Neural cell (in vitro differentiated cells): ENCODE data around the gene NSUN4. TPM values are rescaled to one million over a fixed set of nuclear protein-coding genes. Genes with fewer than 3 reads are reported as not detected.

Source experiments
- H2AFZ ChIP-seq: fragments of 200-600, 300-800 bp; sonication (generic), shearing (Covaris generic); 2 replicates; pipeline ENCODE4 v1.6.0; 2014; ENCODE audit warnings: low read depth, mild to moderate bottlenecking, antibody characterized with exemption, low read length, moderate library complexity
- H3F3A ChIP-seq: fragments of 200-600 bp; shearing (Covaris generic); 2 replicates; pipeline ENCODE4 v1.6.1; 2016; ENCODE audit warnings: mild to moderate bottlenecking, moderate library complexity, mixed read lengths, antibody characterized with exemption, low read length; ENCODE audit not compliant: insufficient read depth, poor library complexity, severe bottlenecking
- H3K27ac ChIP-seq: fragments of 200-600, 300-800 bp; sonication (generic), shearing (Covaris generic); 2 replicates; pipeline ENCODE4 v1.5.1; 2014; ENCODE audit warnings: mild to moderate bottlenecking, low read length, moderate library complexity
- H3K27me3 ChIP-seq: fragments of 300-800, 200-600 bp; sonication (generic), shearing (Covaris generic); 2 replicates; pipeline ENCODE4 v1.6.0; 2014; ENCODE audit warnings: mild to moderate bottlenecking, low read depth, low read length, moderate library complexity; ENCODE audit not compliant: insufficient read depth
- H3K36me3 ChIP-seq: fragments of 300-800, 200-600 bp; sonication (generic), shearing (Covaris generic); 2 replicates; pipeline ENCODE4 v1.5.1; 2014; ENCODE audit warnings: mild to moderate bottlenecking, antibody characterized with exemption, low read length, moderate library complexity; ENCODE audit not compliant: insufficient read depth
- H3K4me2 ChIP-seq: fragments of 300-800, 200-600 bp; sonication (generic), shearing (Covaris generic); 2 replicates; pipeline ENCODE4 v1.6.0; 2014; ENCODE audit warnings: mild to moderate bottlenecking, low read length
- H3K4me3 ChIP-seq: fragments of 300-800, 200-600 bp; sonication (generic), shearing (Covaris generic); 2 replicates; pipeline ENCODE4 v1.5.1; 2014; ENCODE audit warnings: mild to moderate bottlenecking, low read length, moderate library complexity
- H3K79me2 ChIP-seq: fragments of 200-600 bp; shearing (Covaris generic); replicated peaks from 2 replicates; pipeline ENCODE4 v1.6.0; 2014; ENCODE audit warnings: mild to moderate bottlenecking, low read length, moderate library complexity; ENCODE audit not compliant: insufficient read depth
- H3K9ac ChIP-seq: fragments of 300-800, 200-600 bp; sonication (generic), shearing (Covaris generic); 2 replicates; pipeline ENCODE4 v1.6.1; 2016; ENCODE audit warnings: mild to moderate bottlenecking, low read length, mixed read lengths
- H3K9me2 ChIP-seq: fragments of 200-600 bp; shearing (Covaris generic); 2 replicates; pipeline ENCODE4 v1.6.1; 2016; ENCODE audit warnings: mild to moderate bottlenecking, low read length, mixed read lengths; ENCODE audit not compliant: insufficient read depth
- H3K9me3 ChIP-seq: fragments of 200-600, 300-800 bp; sonication (generic), shearing (Covaris generic); 2 replicates; pipeline ENCODE4 v1.6.1; 2016; ENCODE audit warnings: mild to moderate bottlenecking, mixed run types, low read length, moderate library complexity, mixed read lengths
- H4K20me1 ChIP-seq: fragments of 200-600 bp; shearing (Covaris generic); 2 replicates; pipeline ENCODE4 v1.6.1; 2016; ENCODE audit warnings: mild to moderate bottlenecking, mixed run types; ENCODE audit not compliant: insufficient read depth
- EP300 ChIP-seq: fragments of 450-650 bp; conservative IDR thresholded peaks from 2 replicates; pipeline ENCODE4 v1.6.1; 2014; ENCODE audit warnings: antibody characterized with exemption, mild to moderate bottlenecking, moderate library complexity; ENCODE audit not compliant: poor library complexity, severe bottlenecking
- EZH2 ChIP-seq: fragments of 200-600, 300-800 bp; shearing (Covaris generic), sonication (generic); IDR thresholded peaks from 2 replicates; pipeline ENCODE4 v1.6.1; 2014; ENCODE audit warnings: antibody characterized with exemption, low read length, borderline replicate concordance, mild to moderate bottlenecking; ENCODE audit not compliant: insufficient read depth, poor library complexity, severe bottlenecking
- MXI1 ChIP-seq: fragments of 450-650 bp; conservative IDR thresholded peaks from 2 replicates; pipeline ENCODE4 v1.6.1; 2014; ENCODE audit warnings: antibody characterized with exemption, mild to moderate bottlenecking; ENCODE audit not compliant: poor library complexity, severe bottlenecking
- POLR2AphosphoS5 ChIP-seq: IDR thresholded peaks from 2 replicates; pipeline ENCODE4 v1.6.1; 2012
- RAD21 ChIP-seq: fragments of 450-650 bp; conservative IDR thresholded peaks from 2 replicates; pipeline ENCODE4 v1.6.1; 2014; ENCODE audit warnings: antibody characterized with exemption, mild to moderate bottlenecking, moderate library complexity
- SMC3 ChIP-seq: fragments of 450-650 bp; conservative IDR thresholded peaks from 2 replicates; pipeline ENCODE4 v1.6.1; 2014; ENCODE audit warnings: antibody characterized with exemption, mild to moderate bottlenecking, moderate library complexity; ENCODE audit not compliant: poor library complexity
- TAF1 ChIP-seq: IDR thresholded peaks from 2 replicates; pipeline ENCODE4 v1.6.1; 2012; ENCODE audit warnings: low read depth
- polyA plus RNA-seq: library from polyadenylated mRNA; depleted of rRNA; stranded (reverse); fragments of >200 nt; gene quantifications from 2 replicates; pipeline ENCODE4 v1.2.3, GENCODE V29; 2014
- TF ChIP-seq, protein P1 (sequence below): IDR thresholded peaks from 2 replicates; pipeline ENCODE4 v1.6.1; 2012; ENCODE audit warnings: borderline replicate concordance
- TF ChIP-seq, protein P2 (sequence below): fragments of 450-650 bp; IDR thresholded peaks from 2 replicates; pipeline ENCODE4 v1.5.1; 2014; ENCODE audit warnings: antibody characterized with exemption, mild to moderate bottlenecking, moderate library complexity; ENCODE audit not compliant: poor library complexity, severe bottlenecking

Gene NSUN4
- polyA plus RNA-seq, 1 donor from 2014 or later: 8.7 TPM

DNA sequence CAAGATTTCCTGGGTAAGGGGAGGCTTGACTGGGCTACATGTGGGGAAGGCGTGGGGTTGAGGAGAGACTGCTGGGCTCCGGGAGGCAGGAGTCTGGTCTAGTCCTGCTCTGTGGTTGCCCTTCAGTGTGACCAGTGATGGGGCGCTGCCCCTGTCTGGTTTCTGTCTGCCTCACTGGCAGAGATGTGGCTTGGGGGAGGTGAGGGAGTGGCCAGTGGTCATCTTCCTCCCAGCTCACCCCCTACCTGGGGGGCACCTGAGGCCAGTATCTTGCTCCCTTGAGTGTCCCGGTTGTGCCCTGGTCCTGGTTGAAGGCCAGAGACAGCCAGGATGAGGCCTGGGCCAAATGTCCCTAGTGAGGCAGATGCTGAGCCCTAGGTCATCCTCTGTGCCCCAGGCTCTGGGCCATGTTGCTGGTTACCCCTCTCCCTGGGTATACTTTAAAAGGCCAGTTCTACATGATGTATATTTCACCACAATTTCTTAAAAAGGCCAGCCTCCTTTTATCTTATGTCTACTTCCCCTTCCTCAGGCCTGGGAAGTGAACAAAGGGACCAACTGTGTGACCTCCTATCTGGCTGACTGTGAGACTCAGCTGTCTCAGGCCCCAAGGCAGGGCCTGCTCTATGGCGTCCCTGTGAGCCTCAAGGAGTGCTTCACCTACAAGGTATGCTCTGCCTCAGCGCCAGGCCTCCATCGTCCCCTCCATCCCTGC is 64.0 kb downstream of the NSUN4 start:
- no peak overlapping the region for H3K4me2 ChIP-seq
- H3K79me2 ChIP-seq: no peaks in the 10 kb centered on the region
- TF ChIP-seq TAF1: no peak
- no peak for TF ChIP-seq EP300
- no peak for TF ChIP-seq POLR2AphosphoS5
- TF ChIP-seq EZH2: no peak
- TF ChIP-seq MXI1: no peak
- TF ChIP-seq, protein P1, sequence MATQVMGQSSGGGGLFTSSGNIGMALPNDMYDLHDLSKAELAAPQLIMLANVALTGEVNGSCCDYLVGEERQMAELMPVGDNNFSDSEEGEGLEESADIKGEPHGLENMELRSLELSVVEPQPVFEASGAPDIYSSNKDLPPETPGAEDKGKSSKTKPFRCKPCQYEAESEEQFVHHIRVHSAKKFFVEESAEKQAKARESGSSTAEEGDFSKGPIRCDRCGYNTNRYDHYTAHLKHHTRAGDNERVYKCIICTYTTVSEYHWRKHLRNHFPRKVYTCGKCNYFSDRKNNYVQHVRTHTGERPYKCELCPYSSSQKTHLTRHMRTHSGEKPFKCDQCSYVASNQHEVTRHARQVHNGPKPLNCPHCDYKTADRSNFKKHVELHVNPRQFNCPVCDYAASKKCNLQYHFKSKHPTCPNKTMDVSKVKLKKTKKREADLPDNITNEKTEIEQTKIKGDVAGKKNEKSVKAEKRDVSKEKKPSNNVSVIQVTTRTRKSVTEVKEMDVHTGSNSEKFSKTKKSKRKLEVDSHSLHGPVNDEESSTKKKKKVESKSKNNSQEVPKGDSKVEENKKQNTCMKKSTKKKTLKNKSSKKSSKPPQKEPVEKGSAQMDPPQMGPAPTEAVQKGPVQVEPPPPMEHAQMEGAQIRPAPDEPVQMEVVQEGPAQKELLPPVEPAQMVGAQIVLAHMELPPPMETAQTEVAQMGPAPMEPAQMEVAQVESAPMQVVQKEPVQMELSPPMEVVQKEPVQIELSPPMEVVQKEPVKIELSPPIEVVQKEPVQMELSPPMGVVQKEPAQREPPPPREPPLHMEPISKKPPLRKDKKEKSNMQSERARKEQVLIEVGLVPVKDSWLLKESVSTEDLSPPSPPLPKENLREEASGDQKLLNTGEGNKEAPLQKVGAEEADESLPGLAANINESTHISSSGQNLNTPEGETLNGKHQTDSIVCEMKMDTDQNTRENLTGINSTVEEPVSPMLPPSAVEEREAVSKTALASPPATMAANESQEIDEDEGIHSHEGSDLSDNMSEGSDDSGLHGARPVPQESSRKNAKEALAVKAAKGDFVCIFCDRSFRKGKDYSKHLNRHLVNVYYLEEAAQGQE: no peak
- TF ChIP-seq RAD21: no peak
- no peaks in the 10 kb centered on the region for H4K20me1 ChIP-seq
- no peaks in the 10 kb centered on the region for H3K36me3 ChIP-seq
- H3F3A ChIP-seq: peaks cover 2% of the 10 kb centered on the region
- H3K9ac ChIP-seq: no peak overlapping the region
- no peak overlapping the region for H2AFZ ChIP-seq
- no peak overlapping the region for H3K4me3 ChIP-seq
- H3K9me3 ChIP-seq: no peaks in the 10 kb centered on the region
- no peak overlapping the region for H3K27ac ChIP-seq
- no peaks in the 10 kb centered on the region for H3K9me2 ChIP-seq
- H3K27me3 ChIP-seq: no peaks in the 10 kb centered on the region

DNA sequence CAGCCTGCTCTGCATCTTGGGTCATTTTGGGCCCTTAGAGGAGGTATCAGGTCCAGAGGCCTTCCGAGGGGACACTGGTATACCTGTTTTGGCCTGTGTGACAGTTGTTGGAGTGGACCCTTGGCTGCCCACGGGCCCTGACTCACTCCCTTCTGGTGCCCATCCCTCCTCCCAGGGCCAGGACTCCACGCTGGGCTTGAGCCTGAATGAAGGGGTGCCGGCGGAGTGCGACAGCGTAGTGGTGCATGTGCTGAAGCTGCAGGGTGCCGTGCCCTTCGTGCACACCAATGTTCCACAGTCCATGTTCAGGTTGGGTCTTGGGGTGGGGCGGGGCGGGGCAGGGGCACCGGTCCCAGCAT is 64.6 kb downstream of the NSUN4 start:
- H3F3A ChIP-seq: no peaks in the 10 kb centered on the region
- H3K4me3 ChIP-seq: no peak overlapping the region
- H3K27ac ChIP-seq: no peak overlapping the region
- H3K27me3 ChIP-seq: no peaks in the 10 kb centered on the region
- TF ChIP-seq EP300 (no peak), EZH2 (no peak), SMC3 (no peak), MXI1 (no peak), RAD21 (no peak)
- H3K36me3 ChIP-seq: no peaks in the 10 kb centered on the region
- no peak overlapping the region for H2AFZ ChIP-seq
- H3K9me3 ChIP-seq: no peaks in the 10 kb centered on the region
- no peaks in the 10 kb centered on the region for H3K79me2 ChIP-seq
- H3K9ac ChIP-seq: no peak overlapping the region
- H4K20me1 ChIP-seq: no peaks in the 10 kb centered on the region
- H3K9me2 ChIP-seq: no peaks in the 10 kb centered on the region
- H3K4me2 ChIP-seq: no peak overlapping the region

DNA sequence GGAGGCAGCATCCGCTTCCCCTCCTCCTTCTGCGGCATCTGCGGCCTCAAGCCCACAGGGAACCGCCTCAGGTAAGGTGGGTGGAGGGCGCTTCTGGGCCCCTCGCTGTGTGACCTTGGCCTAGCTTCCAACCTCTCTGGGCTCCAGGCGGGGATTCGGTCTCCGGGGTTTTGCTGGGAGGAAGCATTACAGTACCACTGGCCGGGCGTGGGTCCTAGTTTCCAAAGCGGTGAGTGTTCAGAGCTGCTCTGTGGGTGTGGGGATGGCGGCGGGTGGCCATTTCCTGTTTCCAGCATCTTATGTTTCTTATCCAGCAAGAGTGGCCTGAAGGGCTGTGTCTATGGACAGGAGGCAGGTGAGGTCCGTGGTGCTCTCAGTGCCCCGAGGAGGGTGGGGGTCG is 65.1 kb downstream of the NSUN4 start:
- H2AFZ ChIP-seq: no peak overlapping the region
- no peaks in the 10 kb centered on the region for H3K27me3 ChIP-seq
- no peak overlapping the region for H3K27ac ChIP-seq
- no peaks in the 10 kb centered on the region for H3K9me2 ChIP-seq
- H3K4me3 ChIP-seq: no peak overlapping the region
- H3K79me2 ChIP-seq: no peaks in the 10 kb centered on the region
- H3K4me2 ChIP-seq: no peak overlapping the region
- H3F3A ChIP-seq: no peaks in the 10 kb centered on the region
- H4K20me1 ChIP-seq: no peaks in the 10 kb centered on the region
- TF ChIP-seq RAD21 (no peak), POLR2AphosphoS5 (no peak), EP300 (no peak), SMC3 (no peak)
- TF ChIP-seq, protein P2, sequence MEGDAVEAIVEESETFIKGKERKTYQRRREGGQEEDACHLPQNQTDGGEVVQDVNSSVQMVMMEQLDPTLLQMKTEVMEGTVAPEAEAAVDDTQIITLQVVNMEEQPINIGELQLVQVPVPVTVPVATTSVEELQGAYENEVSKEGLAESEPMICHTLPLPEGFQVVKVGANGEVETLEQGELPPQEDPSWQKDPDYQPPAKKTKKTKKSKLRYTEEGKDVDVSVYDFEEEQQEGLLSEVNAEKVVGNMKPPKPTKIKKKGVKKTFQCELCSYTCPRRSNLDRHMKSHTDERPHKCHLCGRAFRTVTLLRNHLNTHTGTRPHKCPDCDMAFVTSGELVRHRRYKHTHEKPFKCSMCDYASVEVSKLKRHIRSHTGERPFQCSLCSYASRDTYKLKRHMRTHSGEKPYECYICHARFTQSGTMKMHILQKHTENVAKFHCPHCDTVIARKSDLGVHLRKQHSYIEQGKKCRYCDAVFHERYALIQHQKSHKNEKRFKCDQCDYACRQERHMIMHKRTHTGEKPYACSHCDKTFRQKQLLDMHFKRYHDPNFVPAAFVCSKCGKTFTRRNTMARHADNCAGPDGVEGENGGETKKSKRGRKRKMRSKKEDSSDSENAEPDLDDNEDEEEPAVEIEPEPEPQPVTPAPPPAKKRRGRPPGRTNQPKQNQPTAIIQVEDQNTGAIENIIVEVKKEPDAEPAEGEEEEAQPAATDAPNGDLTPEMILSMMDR: no peak
- no peak overlapping the region for H3K9ac ChIP-seq
- no peaks in the 10 kb centered on the region for H3K9me3 ChIP-seq
- H3K36me3 ChIP-seq: no peaks in the 10 kb centered on the region
